ENCODE data around the gene ALDH9A1.

DNA sequence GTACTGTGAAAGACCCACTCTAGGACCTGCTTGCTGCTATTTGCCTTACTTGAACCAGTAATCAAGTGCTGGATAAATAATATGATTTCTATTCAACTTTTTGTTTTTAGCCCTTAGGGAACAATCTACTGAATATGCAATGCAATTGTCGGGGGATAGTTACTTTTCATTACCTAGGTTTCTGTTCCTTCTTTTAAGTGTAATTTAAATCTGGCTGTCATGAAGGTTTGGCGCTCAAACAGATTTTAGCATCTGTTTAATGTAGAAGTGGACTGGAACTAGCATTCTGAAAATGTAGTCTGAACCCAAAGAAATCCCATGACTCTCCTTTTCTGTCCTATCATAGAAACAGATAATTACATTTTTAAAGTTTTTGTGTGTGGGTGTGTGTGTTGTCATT lies 62.5 kb downstream of the ALDH9A1 start:
- TF ChIP-seq SNAI2 (CRISPR knock-in tag; IDR thresholded peaks at IDR 0.05) (no peak), ARNTL (CRISPR knock-in tag; IDR thresholded peaks at IDR 0.05; ENCODE audit: borderline replicate concordance, low read depth) (no peak), ZNF70 (CRISPR knock-in tag; IDR thresholded peaks at IDR 0.05) (no peak), ZFP30 (CRISPR knock-in tag; IDR thresholded peaks at IDR 0.05) (no peak), TCF4 (CRISPR knock-in tag; IDR thresholded peaks at IDR 0.05; ENCODE audit: borderline replicate concordance) (no peak), ESRRG (CRISPR knock-in tag; IDR thresholded peaks at IDR 0.05) (no peak), ZFP3 (CRISPR knock-in tag; IDR thresholded peaks at IDR 0.05) (no peak), OSR1 (CRISPR knock-in tag; IDR thresholded peaks at IDR 0.05) (no peak)
- TF ChIP-seq, protein P1, sequence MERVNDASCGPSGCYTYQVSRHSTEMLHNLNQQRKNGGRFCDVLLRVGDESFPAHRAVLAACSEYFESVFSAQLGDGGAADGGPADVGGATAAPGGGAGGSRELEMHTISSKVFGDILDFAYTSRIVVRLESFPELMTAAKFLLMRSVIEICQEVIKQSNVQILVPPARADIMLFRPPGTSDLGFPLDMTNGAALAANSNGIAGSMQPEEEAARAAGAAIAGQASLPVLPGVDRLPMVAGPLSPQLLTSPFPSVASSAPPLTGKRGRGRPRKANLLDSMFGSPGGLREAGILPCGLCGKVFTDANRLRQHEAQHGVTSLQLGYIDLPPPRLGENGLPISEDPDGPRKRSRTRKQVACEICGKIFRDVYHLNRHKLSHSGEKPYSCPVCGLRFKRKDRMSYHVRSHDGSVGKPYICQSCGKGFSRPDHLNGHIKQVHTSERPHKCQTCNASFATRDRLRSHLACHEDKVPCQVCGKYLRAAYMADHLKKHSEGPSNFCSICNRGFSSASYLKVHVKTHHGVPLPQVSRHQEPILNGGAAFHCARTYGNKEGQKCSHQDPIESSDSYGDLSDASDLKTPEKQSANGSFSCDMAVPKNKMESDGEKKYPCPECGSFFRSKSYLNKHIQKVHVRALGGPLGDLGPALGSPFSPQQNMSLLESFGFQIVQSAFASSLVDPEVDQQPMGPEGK (CRISPR knock-in tag; IDR thresholded peaks at IDR 0.05; ENCODE audit: borderline replicate concordance): no peak
- TF ChIP-seq, protein P2, sequence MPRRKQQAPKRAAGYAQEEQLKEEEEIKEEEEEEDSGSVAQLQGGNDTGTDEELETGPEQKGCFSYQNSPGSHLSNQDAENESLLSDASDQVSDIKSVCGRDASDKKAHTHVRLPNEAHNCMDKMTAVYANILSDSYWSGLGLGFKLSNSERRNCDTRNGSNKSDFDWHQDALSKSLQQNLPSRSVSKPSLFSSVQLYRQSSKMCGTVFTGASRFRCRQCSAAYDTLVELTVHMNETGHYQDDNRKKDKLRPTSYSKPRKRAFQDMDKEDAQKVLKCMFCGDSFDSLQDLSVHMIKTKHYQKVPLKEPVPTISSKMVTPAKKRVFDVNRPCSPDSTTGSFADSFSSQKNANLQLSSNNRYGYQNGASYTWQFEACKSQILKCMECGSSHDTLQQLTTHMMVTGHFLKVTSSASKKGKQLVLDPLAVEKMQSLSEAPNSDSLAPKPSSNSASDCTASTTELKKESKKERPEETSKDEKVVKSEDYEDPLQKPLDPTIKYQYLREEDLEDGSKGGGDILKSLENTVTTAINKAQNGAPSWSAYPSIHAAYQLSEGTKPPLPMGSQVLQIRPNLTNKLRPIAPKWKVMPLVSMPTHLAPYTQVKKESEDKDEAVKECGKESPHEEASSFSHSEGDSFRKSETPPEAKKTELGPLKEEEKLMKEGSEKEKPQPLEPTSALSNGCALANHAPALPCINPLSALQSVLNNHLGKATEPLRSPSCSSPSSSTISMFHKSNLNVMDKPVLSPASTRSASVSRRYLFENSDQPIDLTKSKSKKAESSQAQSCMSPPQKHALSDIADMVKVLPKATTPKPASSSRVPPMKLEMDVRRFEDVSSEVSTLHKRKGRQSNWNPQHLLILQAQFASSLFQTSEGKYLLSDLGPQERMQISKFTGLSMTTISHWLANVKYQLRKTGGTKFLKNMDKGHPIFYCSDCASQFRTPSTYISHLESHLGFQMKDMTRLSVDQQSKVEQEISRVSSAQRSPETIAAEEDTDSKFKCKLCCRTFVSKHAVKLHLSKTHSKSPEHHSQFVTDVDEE (CRISPR knock-in tag; IDR thresholded peaks at IDR 0.05): no peak
